ENCODE data around the gene CRLF1. TPM values are rescaled to one million over a fixed set of nuclear protein-coding genes. Genes with fewer than 3 reads are reported as not detected.
A peak's percentile ranks its signal among the peaks of the same experiment; 100 is the strongest.

The CRLF1 gene
- polyA plus RNA-seq, 2 of the 4 experiments (the other 2 are of a cell fraction) = 0.37 to 2.5 TPM

GRCh38 chr19:18607226-18608101 is 865 bp upstream of the CRLF1 start (continued):
- TF ChIP-seq CTCF (IDR thresholded peaks at IDR 0.05) (no peak), CHD4 (IDR thresholded peaks at IDR 0.05; ENCODE audit: borderline replicate concordance) (no peak)

GRCh38 chr19:18605546-18606280 is 886 bp downstream of the CRLF1 start:
- Histone ChIP-seq H3K4me1 (peaks cover 15% of the 10 kb centered on the region; the same call in 2 of the 3 replicates), H3K27ac (peak overlapping the region in 1 of 2 experiments; percentile 73; a peak in 2 of 6 replicates), H3K9me3 (no peaks in the 10 kb centered on the region), H3K4me2 (peak overlapping the region; percentile 89), H3K4me3 (peak overlapping the region; percentile 39)
- ATAC-seq (no peak), FAIRE-seq (no peak), DNase-seq (ENCODE audit: low read depth in 1 of 2, low spot score in 1 of 2) (no peak)
- ChIA-PET POLR2A (no interaction called here), CTCF (no interaction called here)
- TF ChIP-seq NR3C1 (IDR thresholded peaks at IDR 0.05) = no peak
- no peak for TF ChIP-seq TFCP2L1 (CRISPR knock-in tag; IDR thresholded peaks at IDR 0.05)
- no peak for TF ChIP-seq NFE2L2 (conservative IDR thresholded peaks at IDR 0.05; ENCODE audit: low read length)
- no peak for TF ChIP-seq BCL3 (IDR thresholded peaks at IDR 0.05)
- TF ChIP-seq TP53 (CRISPR knock-in tag; IDR thresholded peaks at IDR 0.05) = no peak
- TF ChIP-seq ELK1 (IDR thresholded peaks at IDR 0.05; ENCODE audit: low read depth, low read length) = no peak
- TF ChIP-seq CHD2 (IDR thresholded peaks at IDR 0.05; ENCODE audit: low read length, partially characterized antibody) = no peak
- no peak for TF ChIP-seq MAX (IDR thresholded peaks at IDR 0.05)
- no peak for TF ChIP-seq ZC3H11A (IDR thresholded peaks at IDR 0.05)
- TF ChIP-seq MAZ (IDR thresholded peaks at IDR 0.05; ENCODE audit: borderline replicate concordance, low read depth, low read length) = no peak
- no peak for TF ChIP-seq EP300 (IDR thresholded peaks at IDR 0.05)
- no peak for TF ChIP-seq HMGXB4 (CRISPR knock-in tag; IDR thresholded peaks at IDR 0.05; ENCODE audit: borderline replicate concordance)
- 63% methylated on average over 20 of the region's 65 CpGs for WGBS (ENCODE audit: missing lambda C conversion rate)

GRCh38 chr19:18605196-18605545 is 1.4 kb downstream of the CRLF1 start:
- CTCF ChIA-PET = interaction anchor here (1.0 to 2.4 kb wide), 3 partner anchors 11 to 154 kb away, joined by 3 to 11 read pairs (median 4); partner anchors contain the start of gene REX1BD
- POLR2A ChIA-PET = no interaction called here
- Histone ChIP-seq H3K9me3 (no peaks in the 10 kb centered on the region), H3K4me1 (peaks cover 14% of the 10 kb centered on the region; the same call in 2 of the 3 replicates), H3K27ac (no peak overlapping the region), H3K4me3 (no peak overlapping the region), H3K4me2 (no peak overlapping the region)
- FAIRE-seq = no peak
- DNase-seq (ENCODE audit: low read depth in 1 of 2, low spot score in 1 of 2) = no peak
- no CpG with 5 or more reads among the region's 17 CpGs for WGBS (ENCODE audit: missing lambda C conversion rate)
- no peak for ATAC-seq
- TF ChIP-seq MYC (IDR thresholded peaks at IDR 0.05; ENCODE audit: borderline replicate concordance, low read length) (no peak), GATA3 (IDR thresholded peaks at IDR 0.05; ENCODE audit: borderline replicate concordance) (no peak), PBX3 (IDR thresholded peaks at IDR 0.05) (no peak), EHMT2 (IDR thresholded peaks at IDR 0.05; ENCODE audit: low read depth) (no peak), ZFP36 (IDR thresholded peaks at IDR 0.05; ENCODE audit: borderline replicate concordance, partially characterized antibody) (no peak), HOXB13 (CRISPR knock-in tag; IDR thresholded peaks at IDR 0.05; ENCODE audit: low read depth) (no peak), POLR2AphosphoS2 (conservative IDR thresholded peaks at IDR 0.05; ENCODE audit: low read length) (no peak), TP53 (CRISPR knock-in tag; IDR thresholded peaks at IDR 0.05) (no peak), BCL3 (IDR thresholded peaks at IDR 0.05) (no peak), EP300 (IDR thresholded peaks at IDR 0.05) (no peak), JUNB (IDR thresholded peaks at IDR 0.05) (no peak), NFE2L2 (conservative IDR thresholded peaks at IDR 0.05; ENCODE audit: low read length) (no peak), ZSCAN20 (CRISPR knock-in tag; IDR thresholded peaks at IDR 0.05) (no peak), FOXS1 (CRISPR knock-in tag; IDR thresholded peaks at IDR 0.05) (no peak)
